Bronchial epithelial cell (primary cell): Measurements from ENCODE around the gene JAG2. TPM values are rescaled to one million over a fixed set of nuclear protein-coding genes. Genes with fewer than 3 reads are reported as not detected.
A peak's percentile ranks its signal among the peaks of the same experiment; 100 is the strongest.

Source experiments
- DNase-seq: peaks from one replicate; pipeline ENCODE4 v3.0.0-alpha.2; 2010; ENCODE audit warnings: low read depth
- FAIRE-seq: peaks from 2 replicates; lab custom pipeline; 2011; peaks lifted over from hg19 to GRCh38; lab: Jason Lieb, UNC
- H3K27me3 ChIP-seq: 2 replicates; pipeline ENCODE4 v1.5.1; 2011; ENCODE audit warnings: low read length; ENCODE audit not compliant: control insufficient read depth, insufficient read depth
- H3K36me3 ChIP-seq: 2 replicates; pipeline ENCODE4 v1.5.1; 2011; ENCODE audit warnings: low read length; ENCODE audit not compliant: control insufficient read depth, insufficient read depth
- H3K4me3 ChIP-seq: 2 replicates; pipeline ENCODE4 v1.5.1; 2011; ENCODE audit warnings: mild to moderate bottlenecking, low read depth, low read length, control low read depth
- total RNA-seq: library from RNA; depleted of rRNA; stranded (reverse); fragments of >200 nt; gene quantifications from 2 replicates; pipeline ENCODE4 v1.2.1, GENCODE V29; 2014
- TF ChIP-seq, protein P1 (sequence below): IDR thresholded peaks from 2 replicates; pipeline ENCODE4 v1.5.1; 2011; ENCODE audit warnings: mild to moderate bottlenecking, moderate library complexity, low read length, control low read depth, inconsistent platforms; ENCODE audit not compliant: insufficient read depth, severe bottlenecking

The JAG2 gene
- total RNA-seq, 1 donor from 2014 or later, result 45.3 TPM

DNA sequence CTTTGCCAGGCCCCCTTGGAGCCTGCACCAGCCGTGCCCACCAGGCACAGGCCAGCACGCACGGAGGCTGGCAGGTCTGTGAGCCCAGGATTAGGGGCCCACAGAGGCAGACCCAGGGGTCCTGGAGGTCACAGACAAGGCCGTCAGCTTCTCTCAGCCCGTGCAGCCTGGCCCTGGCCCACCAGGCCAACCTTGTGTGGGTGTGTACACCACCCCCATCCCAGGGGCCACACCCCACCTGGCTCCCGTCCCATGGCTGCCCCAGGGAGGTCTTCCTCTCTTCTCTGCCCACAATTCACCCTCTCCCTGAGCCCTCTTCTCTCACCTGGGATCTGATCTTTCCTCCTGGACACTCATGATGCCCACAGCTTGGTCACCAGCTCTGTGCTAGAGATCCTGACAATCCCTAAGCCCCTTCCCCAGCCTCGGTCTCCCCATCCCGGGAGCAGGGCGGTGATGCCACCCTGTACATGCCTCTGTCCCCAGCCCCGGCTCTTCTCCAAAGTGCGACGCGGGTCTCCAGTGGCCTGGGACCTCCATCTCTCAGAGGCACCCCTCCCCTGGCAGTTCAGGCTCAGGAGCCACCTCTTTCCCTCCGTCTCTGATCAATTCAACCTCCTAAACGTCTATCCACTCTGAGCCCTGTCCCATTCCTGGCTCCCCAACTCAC, 72.2 kb downstream of the JAG2 start:
- no peak for FAIRE-seq
- Histone ChIP-seq H3K4me3 (no peak overlapping the region), H3K27me3 (no peaks in the 10 kb centered on the region), H3K36me3 (no peaks in the 10 kb centered on the region)
- DNase-seq, result no peak
- TF ChIP-seq, protein P1, sequence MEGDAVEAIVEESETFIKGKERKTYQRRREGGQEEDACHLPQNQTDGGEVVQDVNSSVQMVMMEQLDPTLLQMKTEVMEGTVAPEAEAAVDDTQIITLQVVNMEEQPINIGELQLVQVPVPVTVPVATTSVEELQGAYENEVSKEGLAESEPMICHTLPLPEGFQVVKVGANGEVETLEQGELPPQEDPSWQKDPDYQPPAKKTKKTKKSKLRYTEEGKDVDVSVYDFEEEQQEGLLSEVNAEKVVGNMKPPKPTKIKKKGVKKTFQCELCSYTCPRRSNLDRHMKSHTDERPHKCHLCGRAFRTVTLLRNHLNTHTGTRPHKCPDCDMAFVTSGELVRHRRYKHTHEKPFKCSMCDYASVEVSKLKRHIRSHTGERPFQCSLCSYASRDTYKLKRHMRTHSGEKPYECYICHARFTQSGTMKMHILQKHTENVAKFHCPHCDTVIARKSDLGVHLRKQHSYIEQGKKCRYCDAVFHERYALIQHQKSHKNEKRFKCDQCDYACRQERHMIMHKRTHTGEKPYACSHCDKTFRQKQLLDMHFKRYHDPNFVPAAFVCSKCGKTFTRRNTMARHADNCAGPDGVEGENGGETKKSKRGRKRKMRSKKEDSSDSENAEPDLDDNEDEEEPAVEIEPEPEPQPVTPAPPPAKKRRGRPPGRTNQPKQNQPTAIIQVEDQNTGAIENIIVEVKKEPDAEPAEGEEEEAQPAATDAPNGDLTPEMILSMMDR, result no peak

DNA sequence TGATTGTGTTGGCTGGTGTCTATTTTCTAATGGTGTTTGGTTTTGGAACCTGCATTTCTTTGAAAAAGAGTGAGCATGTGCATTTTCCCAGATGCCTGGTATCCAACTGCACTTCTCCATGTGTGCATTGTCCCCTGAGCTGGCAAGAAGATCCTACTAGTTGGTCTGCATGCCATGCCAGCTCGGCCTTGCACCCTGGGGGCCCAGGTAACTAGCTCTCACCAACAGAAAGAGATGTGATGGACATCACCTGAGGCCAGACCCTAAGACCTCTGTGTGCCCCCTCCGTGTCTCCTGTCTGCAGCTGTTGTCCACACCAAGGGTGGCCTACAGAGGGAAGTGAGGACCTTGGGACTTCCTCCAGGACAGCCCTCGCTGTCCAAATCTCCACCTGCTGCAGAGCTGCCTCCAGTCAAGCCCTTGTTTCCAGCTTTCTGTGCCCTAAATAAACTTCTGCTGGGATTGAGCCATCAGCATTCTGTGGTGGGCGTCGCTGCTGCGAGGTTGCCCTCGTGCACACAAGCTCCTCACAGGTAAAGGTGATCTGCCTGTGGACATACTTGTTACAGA, 73.3 kb downstream of the JAG2 start:
- Histone ChIP-seq H3K4me3 (no peak overlapping the region), H3K36me3 (no peaks in the 10 kb centered on the region), H3K27me3 (no peaks in the 10 kb centered on the region)
- TF ChIP-seq, protein P1, result no peak
- peak; percentile 7 for FAIRE-seq
- DNase-seq, result no peak

DNA sequence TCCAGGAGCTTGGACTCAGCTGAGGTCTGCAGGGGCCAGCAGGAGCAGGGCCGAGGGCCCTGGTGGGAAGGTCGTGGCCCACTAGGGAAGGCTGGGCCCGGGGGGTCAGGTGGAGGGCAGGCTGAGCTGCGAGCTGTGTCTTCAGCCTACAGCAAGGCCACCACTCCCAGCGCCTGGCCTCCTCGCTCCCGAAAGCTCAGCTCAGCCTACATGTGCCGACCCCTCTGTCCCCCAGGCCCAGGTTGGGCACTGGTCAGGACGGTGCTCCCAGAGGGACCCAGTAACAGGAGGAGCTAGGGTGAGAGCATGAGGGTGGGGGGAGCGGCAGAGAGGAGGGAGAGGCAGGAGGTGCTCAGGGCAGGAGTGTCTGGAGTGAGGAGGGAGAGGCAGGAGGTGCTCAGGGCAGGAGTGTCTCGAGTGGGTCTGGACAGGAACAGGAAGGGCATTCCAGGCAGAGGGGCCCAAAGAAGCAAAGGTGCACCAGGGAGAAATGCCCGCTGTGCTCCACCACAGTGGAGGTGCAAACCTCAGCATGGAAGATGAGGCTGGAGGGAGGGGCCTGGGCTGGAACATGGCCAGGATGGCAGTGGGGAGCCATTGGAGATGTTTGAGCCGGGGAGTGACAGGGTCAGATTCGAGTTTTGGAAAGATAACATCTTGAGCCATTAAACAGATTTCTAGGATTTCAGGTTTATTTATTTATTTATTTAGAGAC, 74.2 kb downstream of the JAG2 start:
- Histone ChIP-seq H3K36me3 (no peaks in the 10 kb centered on the region), H3K27me3 (no peaks in the 10 kb centered on the region), H3K4me3 (peak overlapping the region; percentile 74)
- no peak for DNase-seq
- FAIRE-seq, result no peak
- TF ChIP-seq, protein P1, result no peak

DNA sequence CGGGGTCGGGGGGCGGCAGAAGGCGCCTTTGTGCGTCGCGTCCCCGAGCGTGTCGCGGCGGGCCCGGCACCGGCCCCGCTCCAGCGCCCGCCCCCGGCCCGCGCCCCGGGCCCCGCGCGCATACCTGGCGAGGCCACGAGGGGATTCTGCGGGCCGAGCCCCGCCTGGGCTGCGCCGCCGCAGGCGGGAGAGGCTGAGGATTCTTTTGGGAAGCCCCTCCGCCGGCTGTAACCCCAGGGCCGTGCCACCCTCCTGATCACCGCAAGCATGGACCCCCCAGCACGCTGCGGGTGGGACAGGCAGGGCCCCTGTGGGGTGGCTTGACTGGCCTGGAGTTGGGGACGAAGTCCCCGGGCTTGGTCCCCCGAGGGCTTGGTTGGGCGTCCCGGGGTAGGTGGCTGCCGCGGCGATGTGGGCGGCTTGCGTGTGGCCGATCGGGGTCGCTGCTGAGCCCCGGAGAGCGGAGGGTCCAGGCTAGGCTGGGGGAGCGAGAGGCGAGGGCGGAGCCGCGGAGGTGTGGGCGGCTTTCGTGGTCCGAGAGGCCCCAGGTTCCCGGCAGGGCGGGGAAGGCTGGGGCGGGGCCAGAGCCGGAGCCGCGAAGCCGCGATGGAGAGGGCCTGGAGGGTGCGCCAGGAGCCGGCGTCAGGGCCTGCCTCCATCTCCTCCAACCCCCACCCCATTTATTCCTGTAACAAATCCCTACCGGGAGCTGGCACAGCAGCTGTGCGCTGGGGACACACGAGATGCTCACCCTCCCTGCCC, 75.0 kb downstream of the JAG2 start:
- peak; percentile 82 for DNase-seq
- no peaks in the 10 kb centered on the region for H3K36me3 ChIP-seq
- no peaks in the 10 kb centered on the region for H3K27me3 ChIP-seq
- peak overlapping the region; percentile 74 for H3K4me3 ChIP-seq
- TF ChIP-seq, protein P1, result peak; percentile 57
- no peak for FAIRE-seq

DNA sequence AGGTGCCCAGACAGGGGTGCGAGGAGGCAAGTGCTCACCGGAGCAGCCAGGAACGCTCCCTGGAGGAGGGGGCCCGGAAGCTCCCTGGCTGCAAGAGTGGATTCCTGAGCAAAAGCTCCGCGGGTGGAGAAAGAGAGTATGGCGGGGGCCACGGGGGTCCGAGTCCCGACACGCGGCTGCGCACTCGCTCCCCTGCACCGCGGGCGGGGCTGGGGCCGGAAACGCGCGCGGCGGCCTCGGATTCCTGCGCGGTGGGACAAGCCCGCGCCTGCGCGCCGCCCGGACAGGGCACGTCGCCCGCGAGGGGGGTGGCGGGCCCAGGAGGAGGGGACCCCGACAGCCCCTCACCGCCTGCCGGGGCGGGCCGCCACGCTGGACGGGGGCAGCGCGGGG, 75.5 kb downstream of the JAG2 start:
- Histone ChIP-seq H3K27me3 (no peaks in the 10 kb centered on the region), H3K36me3 (no peaks in the 10 kb centered on the region), H3K4me3 (peak overlapping the region; percentile 74)
- FAIRE-seq (no peak), DNase-seq (no peak)
- TF ChIP-seq, protein P1, result no peak
